Colonic mucosa (tissue), 4 donors: ENCODE data around the gene ANTXR1. TPM values are rescaled to one million over a fixed set of nuclear protein-coding genes. Genes with fewer than 3 reads are reported as not detected.

ENCODE experiments used
- DNase-seq: peaks from one replicate; pipeline ENCODE4 v3.0.0-alpha.2; 2020
- H3K27ac ChIP-seq: fragments of 200-600 bp; one replicate; pipeline ENCODE4 v1.8.0; 2021
- H3K27me3 ChIP-seq: fragments of 200-600 bp; one replicate; pipeline ENCODE4 v1.8.0; 2021
- H3K36me3 ChIP-seq: fragments of 200-600 bp; one replicate; pipeline ENCODE4 v1.8.0; 2021
- H3K4me1 ChIP-seq: fragments of 200-600 bp; one replicate; pipeline ENCODE4 v1.8.0; 2021; ENCODE audit warnings: mild to moderate bottlenecking
- H3K4me3 ChIP-seq: fragments of 200-600 bp; one replicate; pipeline ENCODE4 v1.8.0; 2021
- H3K9ac ChIP-seq, 2 donors: one replicate each; pipeline ENCODE4 v1.7.0; 2013; ENCODE audit warnings: control low read depth in 2 of 2, low read depth in 2 of 2, low read length in 2 of 2
- H3K9me3 ChIP-seq: fragments of 200-600 bp; one replicate; pipeline ENCODE4 v1.8.0; 2021
- intact Hi-C: fragments of 100-400 bp; cut with DNase I; formaldehyde crosslinking; loops from one replicate; pipeline ENCODE4 v1.14.1; 2022
- total RNA-seq, 2 donors: library from RNA; stranded (reverse); fragmentation: NEBNext Ultra II Directional in 1 of 2; extraction: Animal tissue kit (Norgen Biotek cat#: 25700) in 1 of 2; gene quantifications; one replicate each; pipeline ENCODE4 v1.2.1, GENCODE V29; 2021
- TF ChIP-seq, protein P1 (sequence below): fragments of 200-600 bp; IDR thresholded peaks from one replicate; pipeline ENCODE4 v1.8.0; 2022; ENCODE audit warnings: antibody characterized with exemption, mild to moderate bottlenecking
- donor health status: healthy.
- donor health status: DM: no; HTN: no; CAD: no.
- donor health status: DM: no; HTN: no; CAD: no.

The ANTXR1 gene
- total RNA-seq, 2 donors from 2014 or later, result 8.1 to 17.0 TPM

DNA sequence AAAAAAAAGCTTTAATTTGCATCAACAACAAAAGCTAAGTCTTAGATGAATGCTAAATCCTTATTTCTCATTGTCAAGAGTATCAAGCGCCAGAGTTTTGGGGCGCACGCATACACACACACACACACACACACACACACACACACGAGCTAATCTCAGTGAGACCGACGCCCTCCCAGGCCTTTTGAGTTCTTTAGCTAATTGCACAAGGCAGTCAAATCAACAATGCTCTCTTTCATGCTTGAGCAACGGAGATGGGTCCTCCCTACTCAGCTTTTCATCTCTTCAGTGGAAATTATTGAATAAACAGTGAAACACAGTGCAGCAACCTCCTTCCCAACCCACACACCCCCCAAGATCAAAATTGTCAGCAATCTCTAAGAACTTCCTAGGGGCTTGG lies 19.3 kb upstream of the ANTXR1 start:
- Histone ChIP-seq H3K9ac (no peak overlapping the region), H3K4me3 (no peak overlapping the region), H3K36me3 (no peaks in the 10 kb centered on the region), H3K4me1 (no peaks in the 10 kb centered on the region), H3K9me3 (no peaks in the 10 kb centered on the region), H3K27ac (no peak overlapping the region), H3K27me3 (no peaks in the 10 kb centered on the region)
- intact Hi-C loops, result no loop called here
- TF ChIP-seq, protein P1, sequence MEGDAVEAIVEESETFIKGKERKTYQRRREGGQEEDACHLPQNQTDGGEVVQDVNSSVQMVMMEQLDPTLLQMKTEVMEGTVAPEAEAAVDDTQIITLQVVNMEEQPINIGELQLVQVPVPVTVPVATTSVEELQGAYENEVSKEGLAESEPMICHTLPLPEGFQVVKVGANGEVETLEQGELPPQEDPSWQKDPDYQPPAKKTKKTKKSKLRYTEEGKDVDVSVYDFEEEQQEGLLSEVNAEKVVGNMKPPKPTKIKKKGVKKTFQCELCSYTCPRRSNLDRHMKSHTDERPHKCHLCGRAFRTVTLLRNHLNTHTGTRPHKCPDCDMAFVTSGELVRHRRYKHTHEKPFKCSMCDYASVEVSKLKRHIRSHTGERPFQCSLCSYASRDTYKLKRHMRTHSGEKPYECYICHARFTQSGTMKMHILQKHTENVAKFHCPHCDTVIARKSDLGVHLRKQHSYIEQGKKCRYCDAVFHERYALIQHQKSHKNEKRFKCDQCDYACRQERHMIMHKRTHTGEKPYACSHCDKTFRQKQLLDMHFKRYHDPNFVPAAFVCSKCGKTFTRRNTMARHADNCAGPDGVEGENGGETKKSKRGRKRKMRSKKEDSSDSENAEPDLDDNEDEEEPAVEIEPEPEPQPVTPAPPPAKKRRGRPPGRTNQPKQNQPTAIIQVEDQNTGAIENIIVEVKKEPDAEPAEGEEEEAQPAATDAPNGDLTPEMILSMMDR, result no peak
- DNase-seq, result no peak

DNA sequence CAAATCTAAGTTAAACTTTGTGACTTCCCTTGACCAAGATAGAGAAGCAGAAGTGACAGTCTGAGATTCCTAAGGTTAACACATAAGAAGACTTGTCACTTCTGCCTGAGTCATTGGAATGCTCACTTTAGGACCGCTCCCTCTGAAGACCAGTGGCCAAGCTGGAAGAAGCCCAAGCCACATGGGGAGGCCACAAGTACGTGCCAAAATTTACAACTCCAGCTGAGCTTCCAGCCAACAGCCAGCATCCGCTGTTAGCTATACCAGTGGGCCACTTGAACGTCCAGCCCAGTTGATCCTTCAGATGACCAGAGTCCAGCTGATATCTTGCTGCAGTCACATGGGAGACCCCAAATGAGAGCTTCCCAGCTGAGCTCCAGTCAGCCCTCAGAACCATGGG lies 18.1 kb upstream of the ANTXR1 start:
- no peak for DNase-seq
- Histone ChIP-seq H3K27ac (no peak overlapping the region), H3K36me3 (no peaks in the 10 kb centered on the region), H3K9ac (no peak overlapping the region), H3K27me3 (no peaks in the 10 kb centered on the region), H3K4me1 (no peaks in the 10 kb centered on the region), H3K4me3 (no peak overlapping the region), H3K9me3 (no peaks in the 10 kb centered on the region)
- TF ChIP-seq, protein P1, result no peak
- intact Hi-C loops, result no loop called here

DNA sequence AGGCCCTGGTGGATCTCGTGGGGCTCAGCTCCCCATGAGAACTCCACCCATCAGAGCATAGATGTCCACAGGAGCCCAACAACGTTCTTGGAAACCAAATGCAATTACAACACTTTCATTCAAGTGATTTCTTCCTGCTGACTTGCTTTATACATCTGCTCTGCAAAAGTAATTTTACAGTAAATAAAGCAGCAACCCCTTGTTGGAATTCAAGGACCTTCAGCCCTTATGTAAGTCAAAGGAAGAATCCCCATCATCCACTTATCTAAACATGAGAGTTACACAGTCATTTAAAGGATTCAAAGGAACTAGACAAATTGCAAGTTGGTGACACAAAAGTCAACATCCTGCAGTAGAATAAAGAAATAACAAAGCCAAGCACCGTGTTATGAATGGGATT lies 17.1 kb upstream of the ANTXR1 start:
- no peaks in the 10 kb centered on the region for H3K9me3 ChIP-seq
- TF ChIP-seq, protein P1, result no peak
- intact Hi-C loops, result no loop called here
- no peak for DNase-seq
- no peaks in the 10 kb centered on the region for H3K36me3 ChIP-seq
- no peak overlapping the region for H3K9ac ChIP-seq
- H3K27ac ChIP-seq, result no peak overlapping the region
- H3K4me1 ChIP-seq, result no peaks in the 10 kb centered on the region
- H3K27me3 ChIP-seq, result no peaks in the 10 kb centered on the region
- H3K4me3 ChIP-seq, result no peak overlapping the region

DNA sequence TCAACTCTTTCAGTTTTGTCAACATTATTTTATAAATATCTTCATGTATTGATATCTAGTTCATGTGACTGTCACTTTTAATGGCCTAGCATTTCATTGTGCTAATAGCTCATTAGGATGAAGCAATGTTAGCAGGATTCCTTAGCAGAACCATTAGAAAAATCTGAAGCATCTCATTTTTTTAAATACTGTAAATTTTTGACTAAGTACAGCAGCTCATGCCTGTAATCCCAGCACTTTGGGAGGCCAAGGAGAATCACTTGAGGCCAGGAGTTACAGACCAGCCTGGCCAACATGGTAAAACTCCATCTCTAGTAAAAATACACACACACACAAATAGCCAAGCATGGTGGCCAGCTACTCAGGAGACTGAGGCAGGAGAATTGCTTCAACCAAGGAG lies 15.6 kb upstream of the ANTXR1 start:
- Histone ChIP-seq H3K4me3 (no peak overlapping the region), H3K4me1 (no peaks in the 10 kb centered on the region), H3K27me3 (no peaks in the 10 kb centered on the region), H3K9me3 (no peaks in the 10 kb centered on the region), H3K9ac (no peak overlapping the region), H3K27ac (no peak overlapping the region), H3K36me3 (no peaks in the 10 kb centered on the region)
- intact Hi-C loops, result no loop called here
- TF ChIP-seq, protein P1, result no peak
- no peak for DNase-seq

DNA sequence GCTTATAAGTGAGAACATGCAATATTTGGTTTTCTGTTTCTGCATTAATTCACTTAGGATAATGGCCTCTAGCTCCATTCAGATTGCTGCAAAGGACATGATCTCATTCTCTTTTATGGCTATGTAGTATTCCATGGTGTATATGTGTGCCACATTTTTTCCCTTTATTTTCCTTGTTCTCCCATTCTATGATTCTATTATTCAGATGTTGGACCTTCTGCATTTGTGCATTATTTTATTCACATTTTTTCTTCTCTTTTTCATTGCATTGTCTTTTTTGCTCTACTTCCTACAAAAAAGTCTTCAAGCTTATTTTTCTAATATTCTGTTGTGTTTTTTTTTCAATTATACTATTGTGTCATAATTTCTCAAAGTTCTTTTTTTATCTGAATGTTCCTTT lies 11.1 kb upstream of the ANTXR1 start:
- Histone ChIP-seq H3K36me3 (no peaks in the 10 kb centered on the region), H3K27ac (no peak overlapping the region), H3K9me3 (no peaks in the 10 kb centered on the region), H3K27me3 (no peaks in the 10 kb centered on the region), H3K4me3 (no peak overlapping the region), H3K4me1 (no peaks in the 10 kb centered on the region), H3K9ac (no peak overlapping the region)
- intact Hi-C loops, result no loop called here
- no peak for DNase-seq
- TF ChIP-seq, protein P1, result no peak

DNA sequence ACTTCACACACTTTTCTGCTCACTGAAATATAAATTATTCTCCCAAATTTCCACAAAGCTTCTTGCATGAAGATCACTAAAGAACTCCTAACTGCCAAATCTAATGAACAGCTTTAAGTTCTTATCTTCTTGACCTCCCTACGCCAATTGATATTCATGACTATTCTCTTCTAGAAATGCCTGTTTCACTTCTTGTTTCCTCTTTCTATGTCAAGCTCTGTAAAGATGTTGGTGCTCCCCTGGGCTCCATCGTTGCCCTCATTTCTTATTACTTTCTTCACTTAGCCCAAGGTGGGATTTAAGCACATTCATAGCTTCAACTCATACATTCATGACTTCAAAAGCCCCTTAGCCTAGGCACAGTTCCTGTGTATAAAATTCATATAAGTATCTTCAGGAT lies 9.2 kb upstream of the ANTXR1 start:
- TF ChIP-seq, protein P1, result no peak
- DNase-seq, result no peak

More for the DNA sequence above, 9.2 kb upstream of the ANTXR1 start:
- no peak overlapping the region for H3K27ac ChIP-seq
- H3K9ac ChIP-seq, result no peak overlapping the region
- no peaks in the 10 kb centered on the region for H3K4me1 ChIP-seq
- no peaks in the 10 kb centered on the region for H3K27me3 ChIP-seq
- intact Hi-C loops, result no loop called here
- H3K36me3 ChIP-seq, result no peaks in the 10 kb centered on the region
- no peak overlapping the region for H3K4me3 ChIP-seq
- no peaks in the 10 kb centered on the region for H3K9me3 ChIP-seq
